HG03139 (cell line): Measurements from ENCODE around the gene ASB13.

Source experiments
- ATAC-seq: cut with Tn5 transposase; IDR thresholded peaks from one replicate; pipeline ENCODE4 v1.9.1; 2021; ENCODE audit not compliant: unreplicated experiment

ASB13 gene, protein sequence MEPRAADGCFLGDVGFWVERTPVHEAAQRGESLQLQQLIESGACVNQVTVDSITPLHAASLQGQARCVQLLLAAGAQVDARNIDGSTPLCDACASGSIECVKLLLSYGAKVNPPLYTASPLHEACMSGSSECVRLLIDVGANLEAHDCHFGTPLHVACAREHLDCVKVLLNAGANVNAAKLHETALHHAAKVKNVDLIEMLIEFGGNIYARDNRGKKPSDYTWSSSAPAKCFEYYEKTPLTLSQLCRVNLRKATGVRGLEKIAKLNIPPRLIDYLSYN

DNA sequence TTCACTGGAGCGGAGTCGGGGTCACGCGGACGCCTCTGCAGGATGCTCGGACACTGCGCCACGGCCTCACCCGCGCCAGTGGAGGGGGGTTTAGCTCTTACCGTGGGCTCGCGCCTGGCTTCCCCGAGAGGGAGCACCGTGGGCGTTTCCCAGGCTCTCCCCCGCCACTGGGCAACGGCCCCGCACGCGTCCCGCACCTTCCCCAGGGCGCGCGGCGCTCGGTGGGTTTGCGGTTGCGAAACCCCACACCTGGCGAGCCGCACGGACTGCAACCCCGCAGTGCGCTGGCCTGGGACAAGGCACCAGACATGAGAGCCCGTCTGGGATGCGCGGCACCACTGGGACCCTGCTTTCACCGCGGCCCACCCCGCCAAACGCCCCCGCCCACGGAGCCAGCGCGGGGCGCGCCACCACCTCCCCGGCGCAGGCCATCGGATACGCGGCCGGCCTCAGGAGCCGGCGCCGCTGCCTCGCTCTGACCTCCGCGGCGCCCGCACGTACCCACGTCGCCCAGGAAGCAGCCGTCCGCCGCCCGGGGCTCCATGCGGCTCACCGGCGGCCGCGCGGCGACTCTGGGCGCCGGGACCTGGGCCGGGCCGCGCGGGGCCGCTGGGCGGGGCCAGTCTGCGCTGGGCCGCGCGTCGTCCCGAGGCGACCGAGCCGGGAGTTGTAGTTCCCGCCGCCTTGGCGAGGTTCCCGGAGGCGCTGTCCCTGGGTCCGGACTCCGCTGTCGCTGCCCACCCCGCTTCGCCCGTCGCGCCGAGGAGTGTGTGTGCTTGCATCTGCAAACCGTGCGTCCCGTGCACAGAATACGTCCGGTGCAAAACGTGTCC lies at the start of gene ASB13:
TSS of gene ASB13 (minus strand) at position 588 of the 833 bp plus-strand sequence. CDS start at position 544, 44 bp downstream.
- peak; percentile 61 for ATAC-seq

- ATAC-seq = no peak
These were observed 45.2 kb upstream of the ASB13 start for GRCh38 chr10:5711642-5712041.

DNA sequence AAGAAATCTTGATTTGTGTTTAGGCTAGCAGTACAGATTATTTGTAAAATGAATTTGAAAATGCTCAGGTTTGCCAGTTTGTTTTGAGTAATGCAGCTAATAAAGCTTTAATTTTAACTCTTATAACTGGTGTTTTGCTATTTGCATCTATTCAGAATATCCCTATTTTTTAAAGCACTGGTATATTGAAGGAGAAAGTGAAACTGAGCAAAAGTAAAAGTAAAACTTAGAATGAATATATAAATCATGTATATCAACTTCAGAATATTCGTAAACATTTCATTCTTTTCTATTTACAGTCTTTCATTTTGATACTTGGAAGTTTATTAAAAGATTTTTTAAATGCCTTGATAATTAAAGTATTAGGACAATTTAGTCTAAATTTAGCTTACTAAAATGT lies 44.5 kb upstream of the ASB13 start:
- ATAC-seq = no peak

DNA sequence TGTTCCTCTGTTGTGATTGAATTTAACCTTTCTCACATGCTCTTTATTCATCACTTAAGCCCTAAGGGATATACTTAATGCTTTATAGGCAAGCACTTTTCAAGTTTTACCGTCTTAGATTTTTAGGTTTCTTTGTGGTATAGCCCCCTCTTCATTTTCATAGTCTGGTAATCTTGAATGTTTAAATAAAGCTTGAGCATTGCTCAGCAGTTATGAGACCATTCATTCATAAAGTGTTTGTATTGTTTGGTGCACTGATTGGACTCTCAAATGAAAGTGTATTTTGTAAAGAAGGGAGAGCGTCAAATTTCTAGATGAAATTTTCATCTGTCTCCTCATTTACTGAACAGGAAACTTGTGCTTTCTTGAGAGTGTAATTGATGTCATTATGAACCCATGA lies 43.5 kb upstream of the ASB13 start:
- no peak for ATAC-seq

GRCh38 chr10:5708356-5708755 lies 42.0 kb upstream of the ASB13 start:
- no peak for ATAC-seq

DNA sequence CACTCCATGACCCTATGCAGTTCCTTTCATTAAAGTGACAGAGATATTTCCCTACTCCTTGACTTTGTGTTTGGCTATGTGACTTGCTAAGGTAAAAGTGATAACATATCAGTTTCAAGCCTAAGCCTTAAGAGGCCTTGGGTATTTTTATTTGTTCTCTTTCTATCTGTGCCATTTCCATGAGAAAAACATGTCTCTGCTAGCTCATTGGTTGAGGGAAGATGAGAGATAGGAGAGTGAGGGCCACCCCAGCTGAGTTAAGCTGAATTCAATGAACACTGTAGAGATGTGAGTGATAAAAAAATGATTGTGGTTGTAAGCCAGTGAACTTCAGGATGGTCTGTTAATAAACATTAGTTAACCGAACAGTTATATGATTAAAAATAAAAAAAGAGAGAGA lies 31.7 kb upstream of the ASB13 start:
- ATAC-seq = no peak

GRCh38 chr10:5697342-5697741 lies 30.9 kb upstream of the ASB13 start:
- no peak for ATAC-seq

DNA sequence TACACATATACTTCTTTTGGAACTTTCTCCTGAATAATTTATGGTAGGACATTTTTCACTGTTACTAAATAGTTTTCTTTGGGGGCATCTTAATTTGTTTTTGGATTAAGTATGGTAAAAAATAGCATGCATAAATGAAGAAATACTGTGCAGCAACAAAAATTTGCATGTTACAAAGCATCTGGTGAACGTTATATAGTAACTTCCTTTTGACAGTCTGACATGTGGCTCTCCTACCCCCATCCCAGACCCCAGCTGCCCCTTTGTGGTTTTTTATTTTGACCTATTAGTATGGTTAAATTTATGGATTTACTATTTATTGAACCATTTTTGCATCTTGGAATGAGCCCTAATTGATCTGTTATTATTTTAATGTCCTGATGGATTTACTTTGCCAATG lies 28.2 kb upstream of the ASB13 start:
- no peak for ATAC-seq

DNA sequence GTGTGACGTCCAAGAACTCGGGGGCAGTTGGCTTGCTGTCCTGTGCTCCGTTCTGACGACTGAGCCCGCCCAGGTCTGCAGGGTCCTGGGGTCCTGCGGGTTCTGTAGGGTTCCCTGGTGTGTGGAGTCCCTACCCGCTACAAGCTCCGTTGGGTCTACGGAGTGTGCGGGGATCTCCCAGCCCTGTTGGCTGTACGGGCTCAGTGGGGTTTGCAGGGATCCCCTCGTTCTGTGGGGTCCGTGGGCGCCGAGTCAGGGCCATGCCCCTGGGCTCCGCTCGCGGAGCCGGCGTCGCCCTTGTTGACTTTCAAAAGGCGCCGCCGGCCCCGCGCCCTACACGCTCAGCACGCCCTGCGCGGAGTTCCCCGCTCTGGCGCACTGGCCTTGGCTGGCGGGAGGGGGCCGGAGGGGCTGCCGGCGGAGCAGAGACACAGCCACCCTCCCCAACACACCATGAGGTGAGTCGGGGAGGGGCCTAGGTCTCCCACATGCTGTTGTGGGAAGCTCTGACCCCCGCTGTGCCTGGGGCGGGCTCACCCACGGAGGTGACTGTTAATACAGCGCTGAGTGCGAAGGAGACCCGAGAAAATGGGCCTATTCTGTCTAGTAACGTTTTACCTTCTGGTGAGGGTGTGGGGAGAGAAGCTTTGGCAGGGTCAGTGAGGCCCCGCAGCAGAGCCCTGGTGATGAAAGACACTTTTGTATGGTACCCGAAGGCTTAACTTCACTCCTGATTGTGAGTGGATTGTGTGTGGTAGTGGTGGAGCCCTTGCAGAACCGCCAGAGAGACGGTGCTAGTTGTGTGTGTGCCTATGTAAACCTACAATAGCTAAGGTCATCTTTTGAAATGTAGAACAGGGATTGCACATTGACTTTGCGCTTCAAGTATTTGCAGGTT lies 26.3 kb upstream of the ASB13 start:
- peak; percentile 62 for ATAC-seq

GRCh38 chr10:5691786-5692185 lies 25.4 kb upstream of the ASB13 start:
- ATAC-seq = no peak

DNA sequence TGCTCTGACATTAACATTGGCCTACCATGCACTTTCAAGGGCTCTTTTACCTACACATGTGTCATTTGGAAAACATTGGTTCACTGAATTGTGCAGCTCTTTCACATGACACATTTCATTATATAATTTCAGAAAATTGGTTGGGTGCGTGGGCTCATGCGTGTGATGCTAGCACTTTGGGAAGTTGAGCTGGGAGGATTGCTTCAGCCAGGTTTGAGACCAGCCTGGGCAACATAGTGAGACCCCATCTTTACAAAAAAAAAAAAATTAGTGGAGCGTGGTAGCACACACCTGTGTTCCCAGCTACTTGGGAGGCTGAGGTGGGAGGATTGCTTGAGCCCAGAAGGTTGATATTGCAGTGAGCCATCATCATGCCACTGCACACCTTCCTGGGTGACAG lies 22.2 kb upstream of the ASB13 start:
- no peak for ATAC-seq

- ATAC-seq = no peak
These were observed 19.4 kb upstream of the ASB13 start for GRCh38 chr10:5685764-5686240.

GRCh38 chr10:5684971-5685763 lies 18.8 kb upstream of the ASB13 start:
- peak; percentile 47 for ATAC-seq

GRCh38 chr10:5684318-5684970 lies 18.0 kb upstream of the ASB13 start, which contains the start of gene TASOR2:
Gene TASOR2, plus strand, starts transcription at chr10:5684838. Its CDS starts 35,805 bp downstream, at chr10:5720643.
- ATAC-seq = peak; percentile 62

- ATAC-seq = no peak
These were observed 16.7 kb upstream of the ASB13 start for GRCh38 chr10:5683065-5683464.

GRCh38 chr10:5681930-5682329 lies 15.5 kb upstream of the ASB13 start:
- no peak for ATAC-seq

DNA sequence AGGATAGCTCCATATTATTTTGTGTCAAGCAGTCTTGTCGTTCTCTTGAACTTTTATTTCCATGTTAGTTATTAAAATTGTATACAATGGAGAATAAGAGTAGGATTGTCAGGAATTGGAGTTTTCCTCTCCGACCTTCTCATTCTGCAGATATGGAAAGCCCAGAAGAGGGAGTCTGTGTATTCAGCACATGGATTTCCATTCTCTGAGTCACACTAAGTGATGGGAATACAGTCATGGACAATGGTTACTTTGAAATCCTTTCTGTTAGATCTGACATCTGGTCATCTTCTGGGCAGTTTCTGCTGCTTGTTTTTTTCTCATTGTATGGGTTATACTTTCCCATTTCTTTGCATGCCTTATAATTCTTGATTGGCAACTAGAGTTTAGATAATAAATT lies 13.2 kb upstream of the ASB13 start:
- ATAC-seq = no peak

GRCh38 chr10:5679037-5679435 lies 12.6 kb upstream of the ASB13 start:
- no peak for ATAC-seq

GRCh38 chr10:5678397-5679036 lies 12.1 kb upstream of the ASB13 start:
- ATAC-seq = no peak
